ENCODE data around the gene PCBD1.

DNA sequence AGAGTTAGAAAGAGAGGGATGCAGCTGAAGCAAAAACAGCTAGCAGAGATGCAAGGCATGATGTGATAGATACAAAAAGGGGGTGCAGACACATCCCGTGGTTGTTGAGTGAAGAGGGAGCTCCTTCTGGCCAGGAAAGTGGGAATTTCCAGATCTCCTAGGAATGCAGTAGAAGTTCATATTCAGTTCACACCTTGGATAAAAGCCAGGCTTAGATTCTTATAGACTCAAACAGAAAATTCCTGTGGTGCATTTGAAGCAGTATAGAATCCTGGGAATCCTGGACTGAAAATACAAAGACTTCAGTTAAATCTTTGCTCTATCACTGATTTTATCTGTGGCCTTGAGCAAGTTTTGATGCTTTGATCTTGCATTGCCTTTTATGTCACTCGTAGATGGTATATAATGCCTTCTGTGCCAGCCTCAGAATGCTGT lies 38.8 kb downstream of the PCBD1 start:
- TF ChIP-seq, protein P1, sequence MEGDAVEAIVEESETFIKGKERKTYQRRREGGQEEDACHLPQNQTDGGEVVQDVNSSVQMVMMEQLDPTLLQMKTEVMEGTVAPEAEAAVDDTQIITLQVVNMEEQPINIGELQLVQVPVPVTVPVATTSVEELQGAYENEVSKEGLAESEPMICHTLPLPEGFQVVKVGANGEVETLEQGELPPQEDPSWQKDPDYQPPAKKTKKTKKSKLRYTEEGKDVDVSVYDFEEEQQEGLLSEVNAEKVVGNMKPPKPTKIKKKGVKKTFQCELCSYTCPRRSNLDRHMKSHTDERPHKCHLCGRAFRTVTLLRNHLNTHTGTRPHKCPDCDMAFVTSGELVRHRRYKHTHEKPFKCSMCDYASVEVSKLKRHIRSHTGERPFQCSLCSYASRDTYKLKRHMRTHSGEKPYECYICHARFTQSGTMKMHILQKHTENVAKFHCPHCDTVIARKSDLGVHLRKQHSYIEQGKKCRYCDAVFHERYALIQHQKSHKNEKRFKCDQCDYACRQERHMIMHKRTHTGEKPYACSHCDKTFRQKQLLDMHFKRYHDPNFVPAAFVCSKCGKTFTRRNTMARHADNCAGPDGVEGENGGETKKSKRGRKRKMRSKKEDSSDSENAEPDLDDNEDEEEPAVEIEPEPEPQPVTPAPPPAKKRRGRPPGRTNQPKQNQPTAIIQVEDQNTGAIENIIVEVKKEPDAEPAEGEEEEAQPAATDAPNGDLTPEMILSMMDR (IDR thresholded peaks at IDR 0.05), result no peak
- TF ChIP-seq POLR2A (IDR thresholded peaks at IDR 0.05), result no peak
